Measurements from ENCODE around the gene GARNL3.

GRCh38 chr9:127349483-127350113 is 85.0 kb downstream of the GARNL3 start:
- TF ChIP-seq CTCF (IDR thresholded peaks at IDR 0.05; ENCODE audit: low read length) (no peak), EZH2 (IDR thresholded peaks at IDR 0.05; ENCODE audit: borderline replicate concordance, low read length) (no peak)

Data from OCI-LY1 (cell line).